GM10248 (cell line): ENCODE results near the gene PDE1C.

Experiments
- CTCF ChIA-PET: fragments of 300-600 bp; sonication (Branson Sonifier 250); formaldehyde crosslinking; extraction: SDS; loops from one replicate; lab custom pipeline; 2021; ENCODE audit warnings: antibody characterized with exemption; lab: Yijun Ruan, JAX
- POLR2A ChIA-PET: fragments of 350-650 bp; sonication (Branson Sonifier 250); formaldehyde crosslinking; extraction: SDS; loops from one replicate; lab custom pipeline; 2020; ENCODE audit warnings: antibody characterized with exemption; lab: Yijun Ruan, JAX
- DNase-seq: peaks from one replicate; pipeline ENCODE4 v3.0.0; 2012; ENCODE audit errors: extremely low spot score
- TF ChIP-seq, protein P1 (sequence below): IDR thresholded peaks from 2 replicates; pipeline ENCODE4 v1.5.1; 2012; ENCODE audit warnings: mild to moderate bottlenecking, low read depth; ENCODE audit errors: extremely low read depth, missing control alignments, control extremely low read depth

The PDE1C gene

DNA sequence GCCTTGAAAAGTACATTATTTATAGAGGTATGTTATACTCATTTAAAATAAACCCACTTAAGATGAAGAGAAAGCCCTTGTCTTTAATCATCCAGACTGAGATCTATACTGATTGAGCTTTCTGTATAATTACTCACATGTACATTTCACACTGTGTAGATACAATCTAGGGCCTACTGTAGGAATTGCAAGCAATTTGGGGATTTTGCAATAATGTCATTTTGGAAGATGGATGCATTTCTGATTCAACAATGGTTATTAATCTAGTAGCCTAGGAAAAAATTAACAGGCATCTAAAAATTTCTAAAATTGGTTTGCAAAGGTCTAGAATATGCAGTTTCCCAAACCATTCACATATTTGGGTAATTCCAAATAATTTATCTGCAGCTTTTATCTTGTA lies 132.2 kb downstream of the PDE1C start:
- POLR2A ChIA-PET, result no interaction called here
- CTCF ChIA-PET, result interaction anchor here (2.0 kb wide), 1 partner anchor 10 kb away, joined by 7 read pairs; no protein-coding TSS in a partner anchor
- TF ChIP-seq, protein P1, sequence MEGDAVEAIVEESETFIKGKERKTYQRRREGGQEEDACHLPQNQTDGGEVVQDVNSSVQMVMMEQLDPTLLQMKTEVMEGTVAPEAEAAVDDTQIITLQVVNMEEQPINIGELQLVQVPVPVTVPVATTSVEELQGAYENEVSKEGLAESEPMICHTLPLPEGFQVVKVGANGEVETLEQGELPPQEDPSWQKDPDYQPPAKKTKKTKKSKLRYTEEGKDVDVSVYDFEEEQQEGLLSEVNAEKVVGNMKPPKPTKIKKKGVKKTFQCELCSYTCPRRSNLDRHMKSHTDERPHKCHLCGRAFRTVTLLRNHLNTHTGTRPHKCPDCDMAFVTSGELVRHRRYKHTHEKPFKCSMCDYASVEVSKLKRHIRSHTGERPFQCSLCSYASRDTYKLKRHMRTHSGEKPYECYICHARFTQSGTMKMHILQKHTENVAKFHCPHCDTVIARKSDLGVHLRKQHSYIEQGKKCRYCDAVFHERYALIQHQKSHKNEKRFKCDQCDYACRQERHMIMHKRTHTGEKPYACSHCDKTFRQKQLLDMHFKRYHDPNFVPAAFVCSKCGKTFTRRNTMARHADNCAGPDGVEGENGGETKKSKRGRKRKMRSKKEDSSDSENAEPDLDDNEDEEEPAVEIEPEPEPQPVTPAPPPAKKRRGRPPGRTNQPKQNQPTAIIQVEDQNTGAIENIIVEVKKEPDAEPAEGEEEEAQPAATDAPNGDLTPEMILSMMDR, result no peak

DNA sequence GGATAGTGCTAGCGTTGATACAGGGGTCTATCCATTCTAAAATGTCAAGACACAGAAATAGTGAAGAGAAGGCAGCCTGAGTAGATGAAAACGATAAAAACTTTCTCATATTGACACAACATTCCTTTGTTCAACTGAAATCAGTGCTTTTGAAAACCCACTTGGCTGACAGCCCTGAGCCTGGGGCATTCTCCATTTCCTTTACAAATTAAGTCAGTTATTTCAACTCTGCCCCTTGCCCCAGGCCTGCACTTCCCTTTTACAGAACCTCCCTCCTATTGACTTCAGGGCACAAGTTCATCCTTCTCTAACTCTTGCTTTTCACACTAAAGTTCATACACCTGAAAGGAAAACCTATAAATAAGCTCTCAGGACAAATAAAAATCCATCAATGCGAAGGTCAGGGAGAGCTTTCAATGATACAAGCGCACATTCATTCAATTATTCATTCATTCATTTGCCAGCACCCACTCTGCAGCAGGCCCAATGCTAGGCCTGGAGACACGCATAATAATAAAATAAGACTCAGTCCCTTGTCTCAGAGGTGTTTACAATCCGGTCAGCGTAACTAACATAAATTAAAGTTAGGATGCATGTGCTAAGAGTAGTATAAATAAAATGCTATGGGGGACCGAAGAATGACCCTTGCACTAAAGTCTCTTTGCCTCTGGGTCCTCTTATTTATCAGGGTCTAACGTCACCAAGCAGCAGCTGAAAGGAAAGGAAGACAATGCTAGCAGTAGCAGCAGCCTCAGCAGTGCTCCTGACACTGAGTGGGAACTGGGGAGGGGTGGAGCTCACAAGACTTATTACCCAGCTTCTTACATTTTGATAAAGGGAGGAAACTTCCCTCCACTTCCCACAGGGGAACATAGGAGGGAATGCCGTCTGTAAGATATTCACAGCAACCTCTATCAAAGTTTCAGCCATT lies 134.8 kb downstream of the PDE1C start:
- ChIA-PET CTCF (interaction anchor here (2.0 kb wide), 1 partner anchor 12 kb away, joined by 4 read pairs; no protein-coding TSS in a partner anchor), POLR2A (no interaction called here)
- DNase-seq, result no peak

More for the DNA sequence above, 132.2 kb downstream of the PDE1C start:
- no peak for DNase-seq

GRCh38 chr7:31934551-31934950 lies 135.7 kb downstream of the PDE1C start:
- POLR2A ChIA-PET, result no interaction called here
- TF ChIP-seq, protein P1, result no peak
- no peak for DNase-seq
- CTCF ChIA-PET, result interaction anchor here (1.4 kb wide), 1 partner anchor 13 kb away, joined by 3 read pairs; no protein-coding TSS in a partner anchor

More for the DNA sequence above, 134.8 kb downstream of the PDE1C start:
- TF ChIP-seq, protein P1, result no peak

DNA sequence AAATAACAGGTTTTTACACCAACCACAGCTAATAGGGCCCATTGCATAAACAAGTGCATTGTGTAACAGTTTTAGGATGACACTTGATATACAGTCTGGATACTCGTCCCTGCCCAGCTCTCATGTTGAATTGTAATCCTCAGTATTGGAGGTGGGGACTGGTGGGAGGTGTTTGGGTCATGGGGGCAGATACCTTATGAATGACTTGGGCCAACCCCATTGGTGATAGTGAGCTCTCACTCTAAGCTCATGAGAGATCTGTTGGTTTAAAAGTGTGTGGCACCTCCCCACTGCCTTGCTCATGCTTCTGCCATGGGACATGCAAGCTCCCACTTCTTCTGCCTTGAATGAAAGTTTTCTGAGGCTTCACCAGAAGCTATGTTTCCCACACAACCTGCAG lies 136.7 kb downstream of the PDE1C start:
- no peak for DNase-seq
- TF ChIP-seq, protein P1, result no peak
- ChIA-PET POLR2A (no interaction called here), CTCF (interaction anchor here (1.4 kb wide), 1 partner anchor 12 kb away, joined by 3 read pairs; no protein-coding TSS in a partner anchor)

DNA sequence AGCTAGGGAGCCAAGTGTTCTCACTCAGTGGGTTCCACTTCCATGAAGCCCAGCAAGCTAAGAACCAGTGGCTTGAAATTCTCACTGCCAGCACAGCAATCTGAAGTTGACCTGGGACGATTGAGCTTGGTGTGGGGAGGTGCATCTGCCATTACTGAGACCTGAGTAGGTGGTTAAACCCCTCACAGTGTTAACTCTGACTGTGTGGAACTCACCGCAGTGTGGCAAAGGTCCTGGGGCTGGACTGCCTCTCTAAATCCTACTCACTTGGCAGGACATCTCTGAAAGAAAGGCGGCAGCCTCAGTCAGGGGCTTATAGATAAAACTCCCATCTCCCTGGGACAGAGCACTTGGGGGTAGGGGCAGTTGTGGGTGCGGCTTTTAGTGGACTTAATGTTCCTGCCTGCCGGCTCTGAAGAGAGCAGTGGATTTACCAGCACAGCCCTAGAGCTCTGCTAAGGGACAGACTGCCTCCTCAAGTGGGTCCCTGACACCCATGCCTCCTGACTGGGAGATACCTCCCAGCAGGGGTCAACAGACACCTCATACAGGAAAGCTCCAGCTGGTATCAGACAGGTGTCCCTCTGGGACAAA lies 143.1 kb downstream of the PDE1C start:
- ChIA-PET POLR2A (no interaction called here), CTCF (interaction anchor here (1.0 to 1.4 kb wide), 2 partner anchors 10 to 97 kb away, joined by 3 read pairs; no protein-coding TSS in a partner anchor)
- TF ChIP-seq, protein P1, result no peak
- no peak for DNase-seq

DNA sequence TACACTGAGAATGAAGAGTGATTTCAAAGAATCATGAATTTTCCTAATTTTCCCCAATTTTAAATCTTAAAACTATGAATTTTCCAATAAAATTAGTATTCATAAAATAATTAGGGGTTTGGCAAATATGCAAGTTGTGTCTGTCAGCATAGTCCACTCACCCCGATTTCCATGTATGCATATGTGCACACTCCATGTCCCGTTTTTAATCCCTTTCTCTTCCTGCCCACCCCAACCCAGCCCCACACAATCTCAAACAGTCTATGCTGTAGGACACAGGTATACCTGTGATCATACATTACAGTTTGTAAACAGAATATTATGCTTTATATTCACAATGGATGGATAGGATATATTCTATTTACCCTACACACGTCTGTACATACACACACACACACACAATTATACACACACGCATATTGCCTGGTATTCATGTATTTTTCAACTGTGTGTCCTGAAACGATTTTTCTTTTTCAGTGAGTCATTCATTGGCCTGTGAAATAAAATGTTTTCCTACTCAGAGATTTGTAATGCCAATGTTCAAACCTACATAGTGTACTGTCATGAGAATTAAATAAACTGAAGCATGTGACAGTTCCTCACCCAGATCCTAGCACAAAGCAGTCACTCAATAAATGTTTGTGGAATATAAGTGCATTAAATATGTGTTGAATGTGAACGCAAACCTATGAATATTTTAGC lies 144.3 kb downstream of the PDE1C start:
- TF ChIP-seq, protein P1, result no peak
- CTCF ChIA-PET, result interaction anchor here (1.4 kb wide), 1 partner anchor 8 kb away, joined by 3 read pairs; no protein-coding TSS in a partner anchor
- no peak for DNase-seq
- POLR2A ChIA-PET, result no interaction called here
